ENCODE data around the gene RPAP2.

The RPAP2 gene

DNA sequence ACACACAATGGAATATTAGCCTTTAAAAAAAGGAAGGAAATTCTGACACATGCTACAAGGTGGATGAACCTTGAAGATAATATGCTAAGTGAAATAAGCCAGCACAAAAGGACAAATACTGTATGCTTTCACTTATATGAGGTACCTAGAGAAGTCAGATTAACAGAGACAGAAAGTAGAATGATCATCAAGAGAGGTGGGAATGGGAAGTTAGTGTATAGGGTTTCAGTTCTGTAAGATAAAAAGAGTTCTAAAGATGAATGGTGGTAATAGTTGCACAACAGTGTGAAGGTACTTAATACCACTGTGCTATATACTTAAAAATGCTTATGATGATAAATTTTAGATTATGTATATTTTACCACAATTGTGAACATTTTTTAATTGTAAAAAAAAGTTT, 7.2 kb downstream of the RPAP2 start:
- FAIRE-seq (no peak), DNase-seq (ENCODE audit: insufficient read length, low spot score) (no peak)
- TF ChIP-seq POLR2A (IDR thresholded peaks at IDR 0.05; ENCODE audit: low read depth, low read length): no peak

DNA sequence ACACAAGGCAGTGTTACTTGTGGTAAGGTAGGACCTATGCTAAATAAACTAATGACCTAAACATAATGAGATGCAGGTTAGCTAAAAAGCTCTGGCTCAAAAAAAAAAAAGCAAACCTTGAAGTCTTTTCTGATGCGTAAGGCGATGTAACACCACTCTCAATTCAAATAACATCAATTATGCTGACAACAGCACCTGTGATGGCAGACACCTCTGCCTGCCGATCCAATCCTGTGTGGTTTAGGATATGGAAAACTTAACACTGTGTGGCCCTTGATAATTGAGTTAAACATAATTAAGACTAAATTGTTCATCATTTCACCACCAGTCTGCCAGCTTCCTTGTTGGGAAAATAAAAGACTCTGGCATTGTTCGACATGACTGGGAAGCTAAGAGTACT, 9.1 kb downstream of the RPAP2 start:
- FAIRE-seq: no peak
- TF ChIP-seq POLR2A (IDR thresholded peaks at IDR 0.05; ENCODE audit: low read depth, low read length): no peak
- DNase-seq (ENCODE audit: insufficient read length, low spot score): no peak

DNA sequence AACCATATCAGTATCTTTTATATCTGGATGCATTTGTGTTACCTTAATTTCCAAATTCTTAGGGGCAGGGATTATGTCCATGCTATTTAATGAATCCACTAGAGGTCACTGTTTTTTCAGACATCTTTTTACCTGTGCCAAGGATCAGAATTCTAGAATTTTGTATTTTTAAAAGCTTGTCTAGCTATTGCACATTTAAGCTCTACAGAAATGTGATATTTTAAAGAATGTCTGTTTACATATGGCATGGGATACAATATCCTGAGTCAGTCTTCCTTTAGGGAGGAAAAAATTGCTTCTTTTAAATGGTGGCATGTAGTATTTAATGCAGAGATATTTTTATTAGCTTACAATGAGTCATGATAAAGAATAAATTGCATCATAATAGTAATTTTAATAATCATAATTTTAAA, 11.3 kb downstream of the RPAP2 start:
- DNase-seq (ENCODE audit: insufficient read length, low spot score) (peak; percentile 16), FAIRE-seq (peak; percentile 27)
- TF ChIP-seq POLR2A (IDR thresholded peaks at IDR 0.05; ENCODE audit: low read depth, low read length): no peak

DNA sequence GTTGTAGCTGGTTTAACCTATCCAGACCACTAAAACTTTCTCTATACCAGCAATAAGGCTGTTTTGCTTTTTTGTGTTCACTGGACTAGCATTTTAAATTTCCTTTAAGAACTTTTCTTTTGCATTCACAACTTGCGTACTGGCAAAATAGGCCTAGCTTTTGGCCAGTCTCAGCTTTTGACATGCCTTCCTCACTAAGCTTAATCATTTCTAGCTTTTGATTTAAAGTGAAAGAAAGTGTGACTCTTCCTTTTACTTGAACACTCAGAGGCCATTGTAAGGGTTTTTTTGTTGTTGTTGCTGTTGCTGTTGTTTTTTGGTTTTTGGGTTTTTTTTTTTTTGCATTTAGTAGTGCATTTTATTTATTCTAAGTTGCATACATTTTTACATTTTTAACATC, 15.2 kb downstream of the RPAP2 start:
- FAIRE-seq: no peak

DNA sequence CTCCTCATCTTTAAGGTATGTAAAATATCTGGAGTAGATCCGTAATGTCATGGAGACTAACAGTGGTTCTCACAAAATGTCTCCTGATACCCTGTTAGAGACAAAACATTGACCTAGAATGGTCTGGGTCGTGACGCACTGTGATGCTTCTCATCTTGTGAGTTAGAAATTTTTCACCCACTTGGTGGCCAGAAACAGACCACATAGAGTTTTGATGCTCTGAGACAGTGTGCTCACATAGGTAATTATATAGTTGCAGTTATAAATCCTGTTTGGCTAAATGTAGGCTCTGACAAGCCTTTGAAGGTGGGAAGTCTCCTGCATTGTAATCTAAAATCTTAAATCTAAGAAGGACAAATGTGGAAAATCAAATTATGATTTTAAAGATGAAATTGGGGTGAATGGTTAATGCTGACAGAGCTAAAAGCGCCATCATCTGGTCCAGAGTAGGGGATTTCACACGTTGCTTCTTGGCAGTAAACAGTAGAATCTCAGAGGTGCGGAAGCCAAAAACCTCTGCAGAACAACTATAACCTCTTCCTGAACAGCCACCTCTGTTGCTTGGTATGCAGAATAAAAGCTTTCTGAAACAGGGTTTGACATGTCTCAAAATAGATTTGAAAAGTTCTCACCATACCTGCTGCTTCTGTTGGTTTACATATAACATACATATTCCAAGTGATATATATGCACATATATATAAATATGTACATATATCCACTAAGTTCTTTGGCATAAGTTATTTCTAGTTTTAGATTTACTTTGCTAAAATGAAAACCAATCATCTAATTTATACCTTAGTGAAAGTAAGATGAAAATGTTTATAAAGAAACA, 17.1 kb downstream of the RPAP2 start:
- FAIRE-seq (no peak), DNase-seq (ENCODE audit: insufficient read length, low spot score) (no peak)
- TF ChIP-seq POLR2A (IDR thresholded peaks at IDR 0.05; ENCODE audit: low read depth, low read length): no peak

More for the DNA sequence above, 15.2 kb downstream of the RPAP2 start:
- TF ChIP-seq POLR2A (IDR thresholded peaks at IDR 0.05; ENCODE audit: low read depth, low read length): no peak
- DNase-seq (ENCODE audit: insufficient read length, low spot score): no peak

DNA sequence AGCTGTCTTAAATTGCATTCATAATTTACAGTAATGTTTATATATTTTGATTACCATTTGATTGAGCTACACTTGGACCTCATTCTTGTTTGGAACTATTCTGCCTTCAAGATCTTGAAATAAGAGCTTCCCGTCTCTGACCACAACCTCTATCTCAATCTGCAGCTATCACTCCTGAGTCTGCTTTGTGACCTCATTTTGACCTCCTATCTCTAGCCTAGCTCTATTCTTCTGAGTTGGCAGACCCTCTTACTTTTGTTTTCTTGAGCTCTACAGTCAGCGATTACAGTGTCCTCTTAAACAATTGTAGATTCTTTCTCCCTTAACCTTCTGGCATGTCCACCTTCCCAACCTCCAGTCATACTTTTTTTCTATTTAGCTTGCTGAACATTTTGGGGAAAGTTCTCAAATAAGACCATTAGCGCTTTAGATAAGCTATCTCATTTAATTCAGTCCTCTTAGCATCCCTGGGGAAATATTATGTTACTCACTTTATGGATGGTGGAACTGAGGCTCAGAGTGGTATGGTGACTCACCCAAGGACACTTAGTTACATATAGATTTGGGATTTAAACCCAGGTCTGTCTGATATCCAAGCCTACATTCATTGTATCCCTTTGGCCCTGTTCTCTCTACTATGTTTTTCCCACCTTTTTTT, 19.1 kb downstream of the RPAP2 start:
- no peak for TF ChIP-seq POLR2A (IDR thresholded peaks at IDR 0.05; ENCODE audit: low read depth, low read length)
- no peak for FAIRE-seq
- DNase-seq (ENCODE audit: insufficient read length, low spot score): no peak

DNA sequence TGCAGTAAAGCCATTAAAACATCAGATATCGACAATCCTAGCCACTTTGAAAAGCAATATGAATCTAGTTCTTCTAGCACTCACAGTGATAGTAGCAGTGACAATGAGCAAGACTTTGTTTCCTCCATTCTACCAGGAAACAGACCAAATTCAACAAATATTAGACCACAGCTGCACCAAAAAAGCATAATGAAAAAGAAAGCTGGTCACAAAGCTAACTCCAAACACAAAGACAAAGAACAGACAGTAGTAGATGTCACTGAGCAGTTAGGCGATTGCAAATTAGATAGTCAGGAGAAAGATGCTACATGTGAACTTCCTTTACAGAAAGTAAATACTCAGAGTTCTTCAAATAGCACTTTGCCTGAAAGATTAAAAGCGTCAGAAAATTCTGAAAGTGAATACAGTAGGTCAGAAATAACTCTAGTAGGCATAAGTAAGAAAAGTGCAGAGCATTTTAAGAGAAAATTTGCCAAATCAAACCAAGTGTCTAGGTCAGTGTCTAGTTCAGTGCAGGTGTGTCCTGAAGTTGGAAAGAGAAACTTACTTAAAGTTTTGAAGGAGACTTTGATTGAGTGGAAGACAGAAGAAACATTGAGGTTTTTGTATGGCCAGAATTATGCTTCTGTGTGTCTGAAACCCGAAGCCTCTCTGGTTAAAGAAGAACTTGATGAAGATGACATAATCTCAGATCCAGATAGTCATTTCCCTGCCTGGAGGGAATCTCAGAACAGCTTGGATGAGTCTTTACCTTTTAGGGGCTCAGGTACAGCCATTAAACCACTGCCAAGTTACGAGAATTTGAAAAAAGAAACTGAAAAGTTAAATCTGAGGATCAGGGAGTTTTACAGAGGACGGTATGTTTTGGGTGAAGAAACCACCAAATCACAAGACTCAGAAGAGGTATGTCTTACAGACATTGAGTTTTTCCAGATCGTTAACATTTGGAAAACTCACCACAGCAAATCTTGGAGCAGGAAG, 24.9 kb downstream of the RPAP2 start:
- peak; percentile 77 for FAIRE-seq
- TF ChIP-seq POLR2A (IDR thresholded peaks at IDR 0.05; ENCODE audit: low read depth, low read length): no peak

DNA sequence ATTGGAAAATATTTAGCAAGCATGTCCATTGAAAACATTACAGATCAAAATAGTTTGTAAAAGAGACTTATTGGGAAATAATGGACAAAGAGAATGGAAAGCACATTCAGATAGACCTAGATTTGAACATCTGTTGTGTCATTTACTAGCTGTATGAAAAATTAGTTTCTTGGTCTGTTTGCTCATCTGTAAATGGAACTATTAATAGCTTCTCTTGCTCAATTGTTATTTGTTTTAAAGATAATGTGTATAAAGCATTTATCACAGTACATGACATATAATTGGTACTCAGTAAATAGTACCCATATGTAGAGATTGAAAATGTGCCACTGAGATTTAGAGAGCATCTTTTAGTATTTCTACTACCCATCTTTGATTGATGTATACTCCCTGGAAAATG, 25.9 kb downstream of the RPAP2 start:
- DNase-seq (ENCODE audit: insufficient read length, low spot score) (no peak), FAIRE-seq (no peak)
- TF ChIP-seq POLR2A (IDR thresholded peaks at IDR 0.05; ENCODE audit: low read depth, low read length): no peak

More for the DNA sequence above, 24.9 kb downstream of the RPAP2 start:
- DNase-seq (ENCODE audit: insufficient read length, low spot score): no peak

DNA sequence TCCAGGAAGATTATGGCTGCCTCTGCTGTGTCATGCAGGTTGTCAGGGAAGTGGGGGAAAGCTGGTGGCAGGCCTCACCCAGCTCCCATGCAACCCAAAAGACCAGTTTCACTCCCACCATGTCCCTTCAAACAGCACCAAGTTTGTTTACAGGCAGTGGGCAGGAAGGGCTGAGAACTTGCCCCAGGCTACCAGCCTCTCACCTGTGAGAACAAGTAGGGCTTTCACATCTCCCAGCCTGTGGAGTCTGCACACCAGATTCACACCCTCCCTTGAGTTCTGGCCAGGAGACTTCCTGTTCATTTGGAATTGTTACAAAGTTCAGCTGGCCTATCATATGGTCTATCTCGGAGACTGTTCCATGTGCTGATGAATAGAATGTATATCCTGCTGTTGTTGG, 27.8 kb downstream of the RPAP2 start:
- no peak for TF ChIP-seq POLR2A (IDR thresholded peaks at IDR 0.05; ENCODE audit: low read depth, low read length)
- DNase-seq (ENCODE audit: insufficient read length, low spot score): no peak
- no peak for FAIRE-seq

DNA sequence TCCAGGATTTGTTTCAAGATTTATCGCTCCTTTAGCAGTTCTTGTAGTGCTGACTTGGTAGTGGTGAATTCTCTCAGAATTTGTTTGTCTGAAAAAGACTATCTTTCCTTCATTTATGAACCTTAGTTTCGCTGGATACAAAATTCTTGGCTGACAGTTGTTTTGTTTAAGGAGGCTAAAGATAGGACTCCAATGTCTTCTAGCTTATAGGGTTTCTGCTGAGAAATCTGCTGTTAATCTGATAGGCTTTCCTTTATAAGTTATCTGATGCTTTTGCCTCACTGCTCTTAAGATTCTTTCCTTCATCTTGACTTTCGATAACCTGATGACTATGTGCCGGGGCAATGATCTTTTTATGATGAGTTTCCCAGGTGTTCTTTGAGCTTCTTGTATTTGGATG, 28.9 kb downstream of the RPAP2 start:
- no peak for DNase-seq (ENCODE audit: insufficient read length, low spot score)

DNA sequence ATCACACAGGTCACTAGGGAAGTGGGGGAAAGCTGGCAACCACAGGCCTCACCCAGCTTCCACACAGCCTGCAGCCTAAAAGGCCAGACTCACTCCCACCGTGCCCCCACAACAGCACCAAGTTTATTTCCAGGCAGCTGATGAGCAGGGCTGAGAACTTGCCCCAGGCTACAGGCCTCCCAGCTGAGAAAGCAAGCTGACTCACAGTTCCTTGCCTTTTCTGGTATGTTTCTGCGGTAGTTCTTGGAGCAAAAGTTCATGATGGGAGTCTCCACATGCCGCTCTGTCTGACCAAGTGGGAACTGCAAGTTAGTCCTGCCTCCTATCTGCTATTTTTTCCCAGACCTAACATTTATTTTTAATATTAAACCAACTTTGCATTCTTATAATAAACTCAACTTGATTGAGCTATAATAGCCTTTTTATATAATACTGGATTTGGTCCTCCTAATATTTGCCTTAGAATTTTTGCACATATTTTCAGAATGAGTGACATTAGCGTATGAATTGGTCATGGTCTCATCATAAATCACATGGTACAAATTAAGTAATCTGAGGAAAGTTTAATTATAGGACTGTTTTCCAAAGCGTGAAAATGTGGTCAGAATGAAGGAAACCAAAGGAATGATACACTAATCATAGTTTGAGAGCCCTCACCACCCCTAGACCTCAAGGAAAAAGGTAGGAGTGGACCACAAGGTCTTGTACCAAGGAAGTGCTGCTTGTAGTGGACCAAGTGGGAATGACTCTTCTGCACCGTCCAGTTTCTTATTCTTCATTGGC, 30.7 kb downstream of the RPAP2 start:
- FAIRE-seq (no peak), DNase-seq (ENCODE audit: insufficient read length, low spot score) (no peak)
- TF ChIP-seq POLR2A (IDR thresholded peaks at IDR 0.05; ENCODE audit: low read depth, low read length): no peak

More for the DNA sequence above, 28.9 kb downstream of the RPAP2 start:
- TF ChIP-seq POLR2A (IDR thresholded peaks at IDR 0.05; ENCODE audit: low read depth, low read length): no peak
- FAIRE-seq: no peak

DNA sequence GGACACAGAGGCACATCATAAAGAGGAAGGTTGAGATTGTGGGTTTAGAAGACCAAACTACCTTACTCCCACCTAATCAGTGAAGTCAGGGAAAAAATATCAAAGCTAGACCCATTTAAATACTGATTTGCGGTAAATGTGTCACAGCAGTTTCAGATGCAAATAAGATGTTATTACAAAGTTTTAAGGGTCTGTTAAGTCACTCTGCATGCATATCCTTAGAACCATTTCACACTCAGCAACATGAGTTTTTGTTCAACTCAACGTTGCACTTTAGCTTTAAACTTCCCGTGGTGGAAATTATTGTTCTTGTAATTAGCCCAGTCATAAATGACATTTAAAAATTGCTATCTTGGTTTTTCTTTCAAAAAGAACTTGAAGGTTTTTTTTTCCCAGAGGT, 34.8 kb downstream of the RPAP2 start:
- TF ChIP-seq POLR2A (IDR thresholded peaks at IDR 0.05; ENCODE audit: low read depth, low read length): no peak

DNA sequence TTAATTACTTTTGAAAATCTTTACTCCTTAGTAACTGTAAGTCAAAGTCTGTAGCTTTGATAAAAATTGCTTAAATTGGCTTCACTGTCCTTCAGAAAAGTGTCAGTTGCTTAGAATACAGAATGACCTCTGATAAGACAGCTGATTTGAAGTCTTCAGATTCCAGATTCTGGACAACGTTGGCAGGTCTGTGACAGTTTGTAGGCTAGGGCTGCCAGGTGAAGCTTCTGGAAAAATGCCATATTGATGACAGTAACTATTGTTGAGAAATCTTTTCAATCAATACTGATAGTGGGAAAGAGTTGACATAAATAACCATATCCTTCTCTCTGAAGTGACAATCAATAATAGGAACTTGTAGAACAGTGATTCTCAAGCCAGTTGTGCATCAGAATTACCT, 41.3 kb downstream of the RPAP2 start:
- no peak for FAIRE-seq
- no peak for TF ChIP-seq POLR2A (IDR thresholded peaks at IDR 0.05; ENCODE audit: low read depth, low read length)
- DNase-seq (ENCODE audit: insufficient read length, low spot score): no peak

More for the DNA sequence above, 34.8 kb downstream of the RPAP2 start:
- FAIRE-seq: peak; percentile 11
- no peak for DNase-seq (ENCODE audit: insufficient read length, low spot score)

All from H54 (cell line).